Suprapubic skin (tissue), 4 donors: Measurements from ENCODE around the gene SEMA3A. TPM values are rescaled to one million over a fixed set of nuclear protein-coding genes. Genes with fewer than 3 reads are reported as not detected.

ENCODE experiments used
- DNase-seq, 2 donors: peaks; one replicate each; pipeline ENCODE4 v3.0.0-alpha.2; 2019; ENCODE audit warnings: low spot score in 2 of 2
- H3K27ac ChIP-seq: fragments of 200-600 bp; sonication (generic); one replicate; pipeline ENCODE4 v1.5.1; 2019
- H3K27me3 ChIP-seq: fragments of 200-600 bp; sonication (generic); one replicate; pipeline ENCODE4 v1.5.1; 2019
- H3K36me3 ChIP-seq: fragments of 200-600 bp; sonication (generic); one replicate; pipeline ENCODE4 v1.5.1; 2019
- H3K4me1 ChIP-seq: fragments of 200-600 bp; sonication (generic); one replicate; pipeline ENCODE4 v1.5.1; 2019
- H3K4me3 ChIP-seq: fragments of 200-600 bp; sonication (generic); one replicate; pipeline ENCODE4 v1.5.1; 2019; ENCODE audit warnings: mild to moderate bottlenecking
- H3K9me3 ChIP-seq: fragments of 200-600 bp; sonication (generic); one replicate; pipeline ENCODE4 v1.5.1; 2019
- EP300 ChIP-seq: sonication (generic); formaldehyde crosslinking; IDR thresholded peaks from one replicate; pipeline ENCODE4 v1.6.1; 2017; ENCODE audit warnings: antibody characterized with exemption
- POLR2A ChIP-seq, 2 donors: fragments of 450-650 bp; IDR thresholded peaks; one replicate each; pipeline ENCODE4 v1.6.1; 2017; ENCODE audit warnings: antibody characterized with exemption in 2 of 2, mild to moderate bottlenecking in 2 of 2, moderate library complexity in 2 of 2
- POLR2AphosphoS5 ChIP-seq, 3 donors: sonication (generic); formaldehyde crosslinking; IDR thresholded peaks; one replicate each; pipeline ENCODE4 v1.6.1; 2017; ENCODE audit warnings: antibody characterized with exemption in 3 of 3
- WGBS: methylation state at CpG from one replicate; pipeline ENCODE4 v1.1.5; 2018; 5-methylcytosine and 5-hydroxymethylcytosine counted together
- total RNA-seq, 4 donors: library from RNA; depleted of rRNA; stranded (reverse); fragments of >200 nt; gene quantifications; one replicate each; pipeline ENCODE4 v1.1.0, GENCODE V29; 2016
- TF ChIP-seq, protein P1 (sequence below), 2 donors: fragments of 200-600 bp in 1 of 2; fragments of 450-650 bp in 1 of 2; sonication (generic) in 1 of 2; IDR thresholded peaks; one replicate each; pipeline ENCODE4 v1.5.1; 2016 to 2019; ENCODE audit warnings: antibody characterized with exemption in 2 of 2, mild to moderate bottlenecking in 1 of 2, moderate library complexity in 1 of 2

The SEMA3A gene
- total RNA-seq, 4 donors from 2014 or later = 1.1 to 7.3 (median 3.2) TPM

DNA sequence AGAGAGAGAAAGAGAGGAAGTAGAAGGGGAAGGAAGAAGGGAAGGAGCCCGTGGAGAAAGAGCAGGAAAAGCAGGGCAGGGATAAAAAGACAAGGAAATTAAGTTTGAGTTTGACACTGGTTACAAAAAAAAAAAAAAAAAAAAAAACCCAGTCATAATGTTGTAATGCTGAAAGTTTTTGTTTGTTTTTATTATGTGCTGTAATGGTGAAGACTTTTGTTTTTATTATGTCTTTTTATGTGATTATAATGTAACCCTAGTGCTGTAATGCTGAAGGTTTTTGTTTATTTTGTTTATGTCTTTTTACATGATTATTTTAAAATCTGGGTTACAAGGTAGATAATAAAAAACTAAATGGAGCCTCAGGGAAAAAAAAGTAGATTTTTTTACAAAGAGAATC lies 184.8 kb downstream of the SEMA3A start:
- Histone ChIP-seq H3K27ac (no peak overlapping the region), H3K36me3 (no peaks in the 10 kb centered on the region), H3K27me3 (no peaks in the 10 kb centered on the region), H3K4me3 (no peak overlapping the region), H3K9me3 (no peaks in the 10 kb centered on the region), H3K4me1 (no peaks in the 10 kb centered on the region)
- whole genome bisulfite sequencing = 0% methylated on average over 1 of the region's 1 CpG
- DNase-seq = no peak
- TF ChIP-seq, protein P1, sequence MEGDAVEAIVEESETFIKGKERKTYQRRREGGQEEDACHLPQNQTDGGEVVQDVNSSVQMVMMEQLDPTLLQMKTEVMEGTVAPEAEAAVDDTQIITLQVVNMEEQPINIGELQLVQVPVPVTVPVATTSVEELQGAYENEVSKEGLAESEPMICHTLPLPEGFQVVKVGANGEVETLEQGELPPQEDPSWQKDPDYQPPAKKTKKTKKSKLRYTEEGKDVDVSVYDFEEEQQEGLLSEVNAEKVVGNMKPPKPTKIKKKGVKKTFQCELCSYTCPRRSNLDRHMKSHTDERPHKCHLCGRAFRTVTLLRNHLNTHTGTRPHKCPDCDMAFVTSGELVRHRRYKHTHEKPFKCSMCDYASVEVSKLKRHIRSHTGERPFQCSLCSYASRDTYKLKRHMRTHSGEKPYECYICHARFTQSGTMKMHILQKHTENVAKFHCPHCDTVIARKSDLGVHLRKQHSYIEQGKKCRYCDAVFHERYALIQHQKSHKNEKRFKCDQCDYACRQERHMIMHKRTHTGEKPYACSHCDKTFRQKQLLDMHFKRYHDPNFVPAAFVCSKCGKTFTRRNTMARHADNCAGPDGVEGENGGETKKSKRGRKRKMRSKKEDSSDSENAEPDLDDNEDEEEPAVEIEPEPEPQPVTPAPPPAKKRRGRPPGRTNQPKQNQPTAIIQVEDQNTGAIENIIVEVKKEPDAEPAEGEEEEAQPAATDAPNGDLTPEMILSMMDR (IDR thresholded peaks at IDR 0.05) = no peak
- no peak for TF ChIP-seq EP300
- TF ChIP-seq POLR2A (IDR thresholded peaks at IDR 0.05) = no peak
- TF ChIP-seq POLR2AphosphoS5 (IDR thresholded peaks at IDR 0.05) = no peak

DNA sequence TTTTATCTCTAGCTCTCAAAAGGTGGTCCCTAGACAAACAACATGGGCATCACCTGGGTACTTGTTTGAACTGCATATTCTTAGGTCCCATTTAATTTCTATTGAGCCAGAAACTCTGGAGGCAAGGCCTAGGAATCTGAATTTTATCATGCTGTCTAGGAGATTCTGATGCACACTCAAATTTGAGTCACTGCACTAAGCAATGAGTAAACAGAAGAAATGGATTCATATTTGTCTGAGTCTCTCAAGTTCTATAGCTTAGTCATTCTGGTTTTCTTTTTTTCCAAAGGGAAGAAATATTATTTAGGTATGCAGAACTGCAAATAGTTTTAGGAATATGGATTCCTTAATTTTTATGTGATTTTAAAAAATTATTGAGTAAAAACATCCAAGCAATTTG lies 185.5 kb downstream of the SEMA3A start:
- no peaks in the 10 kb centered on the region for H3K36me3 ChIP-seq
- H3K4me3 ChIP-seq = no peak overlapping the region
- H3K4me1 ChIP-seq = no peaks in the 10 kb centered on the region
- H3K9me3 ChIP-seq = no peaks in the 10 kb centered on the region
- H3K27ac ChIP-seq = no peak overlapping the region
- TF ChIP-seq POLR2A (IDR thresholded peaks at IDR 0.05) (no peak), POLR2AphosphoS5 (IDR thresholded peaks at IDR 0.05) (no peak), EP300 (no peak)
- TF ChIP-seq, protein P1 (IDR thresholded peaks at IDR 0.05) = no peak
- no peak for DNase-seq
- no peaks in the 10 kb centered on the region for H3K27me3 ChIP-seq

DNA sequence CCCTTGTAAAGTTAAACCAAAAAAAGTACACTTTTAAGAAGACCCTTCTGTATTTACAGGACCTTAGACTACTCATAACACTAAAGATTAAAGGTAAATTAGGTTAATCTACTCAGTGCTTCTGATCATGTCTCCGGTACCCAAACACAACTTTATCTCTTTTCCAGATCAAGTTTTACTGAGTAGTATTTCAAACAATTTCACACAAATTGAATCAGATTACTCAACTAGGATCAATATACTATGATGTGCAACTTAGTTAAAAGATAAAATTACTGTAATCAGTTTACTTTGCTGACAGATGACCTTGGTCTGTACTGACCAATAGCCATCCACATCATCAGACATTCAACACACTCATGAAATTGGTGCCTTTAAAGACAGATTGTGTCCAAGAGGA lies 191.4 kb downstream of the SEMA3A start:
- no peak overlapping the region for H3K4me3 ChIP-seq
- H3K36me3 ChIP-seq = no peaks in the 10 kb centered on the region
- no peak for DNase-seq
- H3K9me3 ChIP-seq = no peaks in the 10 kb centered on the region
- H3K4me1 ChIP-seq = no peaks in the 10 kb centered on the region
- H3K27ac ChIP-seq = no peak overlapping the region
- no peaks in the 10 kb centered on the region for H3K27me3 ChIP-seq
- WGBS = 95% methylated on average over 1 of the region's 1 CpG
- TF ChIP-seq EP300 (no peak), POLR2A (IDR thresholded peaks at IDR 0.05) (no peak), POLR2AphosphoS5 (IDR thresholded peaks at IDR 0.05) (no peak)
- TF ChIP-seq, protein P1 (IDR thresholded peaks at IDR 0.05) = no peak

DNA sequence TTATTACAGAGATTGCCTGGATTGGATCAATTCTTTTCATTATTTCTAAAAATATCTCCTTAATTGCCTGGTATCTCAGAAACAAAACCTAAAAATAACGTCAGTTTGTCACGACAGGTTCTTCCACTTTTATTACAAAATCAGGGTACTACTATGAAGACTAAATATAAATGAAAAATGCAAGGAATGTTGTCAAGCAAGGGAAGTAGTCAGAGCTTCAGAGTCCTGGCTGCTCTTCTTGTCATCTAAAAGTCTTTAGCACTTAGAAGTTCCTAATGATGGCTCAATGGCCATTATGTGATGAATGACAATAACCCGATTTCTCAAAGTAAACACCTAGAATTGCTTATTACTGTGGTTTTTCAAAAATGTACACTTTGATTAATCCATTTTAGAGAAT lies 192.2 kb downstream of the SEMA3A start:
- no peak for DNase-seq
- Histone ChIP-seq H3K9me3 (no peaks in the 10 kb centered on the region), H3K4me1 (no peaks in the 10 kb centered on the region), H3K27ac (no peak overlapping the region), H3K27me3 (no peaks in the 10 kb centered on the region), H3K36me3 (no peaks in the 10 kb centered on the region), H3K4me3 (no peak overlapping the region)
- WGBS = 53% methylated on average over 3 of the region's 3 CpGs
- TF ChIP-seq POLR2A (IDR thresholded peaks at IDR 0.05) (no peak), POLR2AphosphoS5 (IDR thresholded peaks at IDR 0.05) (no peak), EP300 (no peak)
- TF ChIP-seq, protein P1 (IDR thresholded peaks at IDR 0.05) = no peak

DNA sequence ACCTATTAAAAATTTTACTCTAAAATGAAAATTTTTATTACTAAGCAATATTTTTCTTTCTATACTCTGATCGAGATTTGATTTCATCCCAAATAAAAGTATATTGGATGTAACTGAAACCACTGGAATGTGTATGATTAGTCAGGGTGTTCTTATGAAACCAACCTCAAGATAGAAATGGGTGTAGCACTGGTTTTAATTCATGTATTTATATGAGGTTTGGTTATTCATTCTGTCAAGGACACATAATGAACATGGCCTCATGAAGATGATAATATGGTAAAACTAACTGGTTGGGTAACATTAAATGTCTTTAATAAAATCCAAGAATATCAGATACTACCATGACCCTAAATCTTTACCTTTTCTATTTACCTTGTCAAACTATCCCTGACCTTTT lies 197.7 kb downstream of the SEMA3A start:
- WGBS = 0% methylated on average over 1 of the region's 1 CpG
- Histone ChIP-seq H3K4me3 (no peak overlapping the region), H3K4me1 (no peaks in the 10 kb centered on the region), H3K9me3 (no peaks in the 10 kb centered on the region), H3K27ac (no peak overlapping the region), H3K36me3 (no peaks in the 10 kb centered on the region), H3K27me3 (no peaks in the 10 kb centered on the region)
- TF ChIP-seq POLR2A (IDR thresholded peaks at IDR 0.05) (no peak), EP300 (no peak), POLR2AphosphoS5 (IDR thresholded peaks at IDR 0.05) (no peak)
- TF ChIP-seq, protein P1 (IDR thresholded peaks at IDR 0.05) = no peak
- DNase-seq = no peak
